ENCODE results near the gene KIAA1328. TPM values are rescaled to one million over a fixed set of nuclear protein-coding genes. Genes with fewer than 3 reads are reported as not detected.

KIAA1328 gene
- total and polyA plus RNA-seq, 9 of the 15 experiments (the other 6 are each of a cell fraction or from before 2014, with no cell fraction given) = 4.0 to 8.6 (median 7.4) TPM

DNA sequence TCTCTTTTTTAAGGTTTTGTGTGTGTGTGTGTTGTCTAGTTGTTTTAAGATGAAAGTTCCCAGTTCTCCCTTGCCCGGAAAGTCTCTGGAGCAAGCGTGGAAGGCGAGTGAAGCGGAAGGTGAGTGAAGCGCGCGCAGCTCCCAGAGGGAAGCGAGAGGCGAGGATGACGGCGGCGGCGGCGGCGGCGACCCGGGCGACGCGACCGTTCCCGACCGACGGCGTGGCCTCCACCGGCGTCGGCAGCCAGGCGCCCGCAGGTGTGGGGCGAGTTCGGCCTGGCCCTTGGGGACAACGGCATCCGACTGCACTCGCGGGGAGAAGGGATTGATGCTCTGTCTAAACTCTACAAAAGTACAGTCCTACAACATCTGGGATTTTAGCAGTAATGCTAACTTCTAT is 414.8 kb downstream of the KIAA1328 start:
- FAIRE-seq (no peak), ATAC-seq (no peak; the same call in 1 of the 3 replicates), DNase-seq (ENCODE audit: extremely low read depth in 1 of 4, low spot score in 3 of 4) (no peak)
- Histone ChIP-seq H3K36me3 (ENCODE audit: control insufficient read depth, insufficient read depth, low read length) (no peaks in the 10 kb centered on the region), H2AFZ (ENCODE audit: low read depth, low read length) (no peak overlapping the region), H3K9me3 (replicated peaks; ENCODE audit: control insufficient read depth, insufficient read depth, low read depth, low read length) (no peaks in the 10 kb centered on the region), H3K4me2 (ENCODE audit: insufficient read depth, low read length) (no peak overlapping the region), H4K20me1 (replicated peaks; ENCODE audit: control insufficient read depth, insufficient read depth, low read length) (no peaks in the 10 kb centered on the region), H3K79me2 (ENCODE audit: control insufficient read depth, insufficient read depth, low read length) (no peaks in the 10 kb centered on the region), H3K9me1 (ENCODE audit: control insufficient read depth, insufficient read depth, low read length) (no peaks in the 10 kb centered on the region), H3K27me3 (ENCODE audit: control insufficient read depth in 2 of 2, insufficient read depth in 2 of 2, low read length in 2 of 2) (peaks cover 8 to 24% of the 10 kb centered on the region in 2 experiments; a peak in 2 of 5 replicates), H3K9ac (ENCODE audit: insufficient read depth in 1 of 2, low read depth in 2 of 2, low read length in 2 of 2) (no peak overlapping the region), H3K27ac (ENCODE audit: extremely low read depth, low read depth, low read length) (no peak overlapping the region), H3K4me3 (no peak overlapping the region), H3K4me1 (replicated peaks in 1 of 2; ENCODE audit: control insufficient read depth in 2 of 2, insufficient read depth in 2 of 2, low read length in 2 of 2) (peaks cover 0 to 4% of the 10 kb centered on the region in 2 experiments; a peak in 1 of 5 replicates)
- ChIA-PET CTCF (ENCODE audit: low intra/inter-chr PET ratio) (no interaction called here), POLR2A (interaction anchor here (0.6 kb wide), 1 partner anchor 15 kb away, joined by 3 read pairs; no protein-coding TSS in a partner anchor)
- intact Hi-C loops (cut with micrococcal nuclease) = no loop called here
- no TSS peak for BruUV-seq (replicated peaks)
- in situ Hi-C loops (cut with MboI) = no loop called here
- 2% methylated on average over 32 of the region's 36 CpGs for WGBS (ENCODE audit: insufficient coverage, low coverage, missing lambda C conversion rate)
- TF ChIP-seq, protein P1, sequence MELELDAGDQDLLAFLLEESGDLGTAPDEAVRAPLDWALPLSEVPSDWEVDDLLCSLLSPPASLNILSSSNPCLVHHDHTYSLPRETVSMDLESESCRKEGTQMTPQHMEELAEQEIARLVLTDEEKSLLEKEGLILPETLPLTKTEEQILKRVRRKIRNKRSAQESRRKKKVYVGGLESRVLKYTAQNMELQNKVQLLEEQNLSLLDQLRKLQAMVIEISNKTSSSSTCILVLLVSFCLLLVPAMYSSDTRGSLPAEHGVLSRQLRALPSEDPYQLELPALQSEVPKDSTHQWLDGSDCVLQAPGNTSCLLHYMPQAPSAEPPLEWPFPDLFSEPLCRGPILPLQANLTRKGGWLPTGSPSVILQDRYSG (tag; conservative IDR thresholded peaks at IDR 0.05; ENCODE audit: low read depth) = no peak
- TF ChIP-seq KLF13 (tag; IDR thresholded peaks at IDR 0.05; ENCODE audit: borderline replicate concordance, low read depth) (no peak), SREBF2 (CRISPR knock-in tag; IDR thresholded peaks at IDR 0.05) (no peak), ZNF699 (CRISPR knock-in tag; IDR thresholded peaks at IDR 0.05; ENCODE audit: insufficient replicate concordance) (no peak), XRCC4 (IDR thresholded peaks at IDR 0.05; ENCODE audit: extremely low read depth, insufficient read depth, insufficient read length) (no peak), PRPF4 (IDR thresholded peaks at IDR 0.05; ENCODE audit: insufficient read depth, low read depth, low read length, poor library complexity, severe bottlenecking) (no peak), PRMT5 (CRISPR knock-in tag; IDR thresholded peaks at IDR 0.05) (no peak)
- TF ChIP-seq, protein P2, sequence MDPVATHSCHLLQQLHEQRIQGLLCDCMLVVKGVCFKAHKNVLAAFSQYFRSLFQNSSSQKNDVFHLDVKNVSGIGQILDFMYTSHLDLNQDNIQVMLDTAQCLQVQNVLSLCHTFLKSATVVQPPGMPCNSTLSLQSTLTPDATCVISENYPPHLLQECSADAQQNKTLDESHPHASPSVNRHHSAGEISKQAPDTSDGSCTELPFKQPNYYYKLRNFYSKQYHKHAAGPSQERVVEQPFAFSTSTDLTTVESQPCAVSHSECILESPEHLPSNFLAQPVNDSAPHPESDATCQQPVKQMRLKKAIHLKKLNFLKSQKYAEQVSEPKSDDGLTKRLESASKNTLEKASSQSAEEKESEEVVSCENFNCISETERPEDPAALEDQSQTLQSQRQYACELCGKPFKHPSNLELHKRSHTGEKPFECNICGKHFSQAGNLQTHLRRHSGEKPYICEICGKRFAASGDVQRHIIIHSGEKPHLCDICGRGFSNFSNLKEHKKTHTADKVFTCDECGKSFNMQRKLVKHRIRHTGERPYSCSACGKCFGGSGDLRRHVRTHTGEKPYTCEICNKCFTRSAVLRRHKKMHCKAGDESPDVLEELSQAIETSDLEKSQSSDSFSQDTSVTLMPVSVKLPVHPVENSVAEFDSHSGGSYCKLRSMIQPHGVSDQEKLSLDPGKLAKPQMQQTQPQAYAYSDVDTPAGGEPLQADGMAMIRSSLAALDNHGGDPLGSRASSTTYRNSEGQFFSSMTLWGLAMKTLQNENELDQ (CRISPR knock-in tag; IDR thresholded peaks at IDR 0.05; ENCODE audit: borderline replicate concordance) = no peak
- TF ChIP-seq, protein P3, sequence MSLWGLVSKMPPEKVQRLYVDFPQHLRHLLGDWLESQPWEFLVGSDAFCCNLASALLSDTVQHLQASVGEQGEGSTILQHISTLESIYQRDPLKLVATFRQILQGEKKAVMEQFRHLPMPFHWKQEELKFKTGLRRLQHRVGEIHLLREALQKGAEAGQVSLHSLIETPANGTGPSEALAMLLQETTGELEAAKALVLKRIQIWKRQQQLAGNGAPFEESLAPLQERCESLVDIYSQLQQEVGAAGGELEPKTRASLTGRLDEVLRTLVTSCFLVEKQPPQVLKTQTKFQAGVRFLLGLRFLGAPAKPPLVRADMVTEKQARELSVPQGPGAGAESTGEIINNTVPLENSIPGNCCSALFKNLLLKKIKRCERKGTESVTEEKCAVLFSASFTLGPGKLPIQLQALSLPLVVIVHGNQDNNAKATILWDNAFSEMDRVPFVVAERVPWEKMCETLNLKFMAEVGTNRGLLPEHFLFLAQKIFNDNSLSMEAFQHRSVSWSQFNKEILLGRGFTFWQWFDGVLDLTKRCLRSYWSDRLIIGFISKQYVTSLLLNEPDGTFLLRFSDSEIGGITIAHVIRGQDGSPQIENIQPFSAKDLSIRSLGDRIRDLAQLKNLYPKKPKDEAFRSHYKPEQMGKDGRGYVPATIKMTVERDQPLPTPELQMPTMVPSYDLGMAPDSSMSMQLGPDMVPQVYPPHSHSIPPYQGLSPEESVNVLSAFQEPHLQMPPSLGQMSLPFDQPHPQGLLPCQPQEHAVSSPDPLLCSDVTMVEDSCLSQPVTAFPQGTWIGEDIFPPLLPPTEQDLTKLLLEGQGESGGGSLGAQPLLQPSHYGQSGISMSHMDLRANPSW (CRISPR knock-in tag; IDR thresholded peaks at IDR 0.05) = no peak
- TF ChIP-seq, protein P4, sequence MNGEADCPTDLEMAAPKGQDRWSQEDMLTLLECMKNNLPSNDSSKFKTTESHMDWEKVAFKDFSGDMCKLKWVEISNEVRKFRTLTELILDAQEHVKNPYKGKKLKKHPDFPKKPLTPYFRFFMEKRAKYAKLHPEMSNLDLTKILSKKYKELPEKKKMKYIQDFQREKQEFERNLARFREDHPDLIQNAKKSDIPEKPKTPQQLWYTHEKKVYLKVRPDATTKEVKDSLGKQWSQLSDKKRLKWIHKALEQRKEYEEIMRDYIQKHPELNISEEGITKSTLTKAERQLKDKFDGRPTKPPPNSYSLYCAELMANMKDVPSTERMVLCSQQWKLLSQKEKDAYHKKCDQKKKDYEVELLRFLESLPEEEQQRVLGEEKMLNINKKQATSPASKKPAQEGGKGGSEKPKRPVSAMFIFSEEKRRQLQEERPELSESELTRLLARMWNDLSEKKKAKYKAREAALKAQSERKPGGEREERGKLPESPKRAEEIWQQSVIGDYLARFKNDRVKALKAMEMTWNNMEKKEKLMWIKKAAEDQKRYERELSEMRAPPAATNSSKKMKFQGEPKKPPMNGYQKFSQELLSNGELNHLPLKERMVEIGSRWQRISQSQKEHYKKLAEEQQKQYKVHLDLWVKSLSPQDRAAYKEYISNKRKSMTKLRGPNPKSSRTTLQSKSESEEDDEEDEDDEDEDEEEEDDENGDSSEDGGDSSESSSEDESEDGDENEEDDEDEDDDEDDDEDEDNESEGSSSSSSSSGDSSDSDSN (IDR thresholded peaks at IDR 0.05; ENCODE audit: borderline replicate concordance in 1 of 2, low read depth in 2 of 2, low read length in 2 of 2) = no peak
- TF ChIP-seq, protein P5, sequence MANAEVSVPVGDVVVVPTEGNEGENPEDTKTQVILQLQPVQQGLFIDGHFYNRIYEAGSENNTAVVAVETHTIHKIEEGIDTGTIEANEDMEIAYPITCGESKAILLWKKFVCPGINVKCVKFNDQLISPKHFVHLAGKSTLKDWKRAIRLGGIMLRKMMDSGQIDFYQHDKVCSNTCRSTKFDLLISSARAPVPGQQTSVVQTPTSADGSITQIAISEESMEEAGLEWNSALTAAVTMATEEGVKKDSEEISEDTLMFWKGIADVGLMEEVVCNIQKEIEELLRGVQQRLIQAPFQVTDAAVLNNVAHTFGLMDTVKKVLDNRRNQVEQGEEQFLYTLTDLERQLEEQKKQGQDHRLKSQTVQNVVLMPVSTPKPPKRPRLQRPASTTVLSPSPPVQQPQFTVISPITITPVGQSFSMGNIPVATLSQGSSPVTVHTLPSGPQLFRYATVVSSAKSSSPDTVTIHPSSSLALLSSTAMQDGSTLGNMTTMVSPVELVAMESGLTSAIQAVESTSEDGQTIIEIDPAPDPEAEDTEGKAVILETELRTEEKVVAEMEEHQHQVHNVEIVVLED (CRISPR knock-in tag; IDR thresholded peaks at IDR 0.05) = no peak

Measured in K562 (cell line).